ENCODE data around the gene DISP3.

Gene DISP3

GRCh38 chr1:11487196-11487751, 8.3 kb downstream of the DISP3 start:
- DNase-seq (ENCODE audit: low read depth) = no peak

GRCh38 chr1:11488201-11488770, 9.3 kb downstream of the DISP3 start:
- no peak for DNase-seq (ENCODE audit: low read depth)

DNA sequence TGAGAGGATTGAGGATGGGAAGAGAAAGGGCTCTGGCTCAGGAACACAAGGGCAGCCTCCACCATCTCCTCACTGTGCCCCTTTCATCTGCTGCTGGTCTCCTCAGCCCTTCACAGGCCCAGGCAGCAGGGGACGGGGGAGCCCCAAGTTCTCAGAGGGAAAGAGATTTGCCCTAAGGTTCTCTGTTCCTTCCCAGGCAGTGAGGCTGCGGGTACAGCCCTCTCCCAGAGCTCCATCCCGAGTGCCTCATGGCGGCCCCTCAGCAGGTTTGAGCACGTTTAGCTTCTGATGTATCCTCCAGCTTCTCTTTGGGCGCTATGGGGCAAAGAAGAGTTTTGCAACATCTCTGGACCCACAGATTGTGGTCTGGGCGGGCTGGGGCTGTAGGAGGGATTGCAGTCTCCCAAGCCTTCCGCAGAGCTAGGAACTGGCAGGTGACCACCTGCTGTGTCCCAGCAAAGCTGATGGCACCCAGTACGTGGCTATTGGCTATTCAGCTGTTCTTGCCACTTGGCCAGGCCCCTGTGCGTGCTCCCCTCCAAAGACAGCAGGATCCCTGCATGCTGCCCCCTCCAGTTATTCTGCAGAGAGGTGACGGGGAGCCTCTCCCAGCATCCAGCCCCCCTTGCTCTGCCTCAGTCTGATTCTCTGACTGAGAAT, 10.1 kb downstream of the DISP3 start:
- no peak for DNase-seq (ENCODE audit: low read depth)

DNA sequence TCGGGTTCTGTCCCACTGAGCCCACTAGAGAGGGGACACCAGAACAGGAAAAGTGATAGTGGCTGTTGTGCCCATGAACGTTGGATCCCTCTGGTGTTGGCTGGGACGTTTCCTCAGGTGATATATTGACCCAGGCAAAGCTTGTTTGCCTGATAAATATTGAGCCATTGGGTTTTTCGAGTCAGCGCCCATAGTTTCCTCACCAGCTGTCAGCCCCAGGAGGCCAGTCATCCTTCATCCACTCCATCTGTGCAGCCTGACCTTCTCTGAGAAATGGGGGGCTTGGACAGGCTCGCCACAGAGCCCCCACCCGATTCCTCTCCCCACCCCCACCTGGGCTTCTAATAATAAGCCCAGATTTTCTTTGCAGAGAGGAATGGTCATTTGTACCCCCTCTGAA, 13.3 kb downstream of the DISP3 start:
- DNase-seq (ENCODE audit: low read depth) = no peak

DNA sequence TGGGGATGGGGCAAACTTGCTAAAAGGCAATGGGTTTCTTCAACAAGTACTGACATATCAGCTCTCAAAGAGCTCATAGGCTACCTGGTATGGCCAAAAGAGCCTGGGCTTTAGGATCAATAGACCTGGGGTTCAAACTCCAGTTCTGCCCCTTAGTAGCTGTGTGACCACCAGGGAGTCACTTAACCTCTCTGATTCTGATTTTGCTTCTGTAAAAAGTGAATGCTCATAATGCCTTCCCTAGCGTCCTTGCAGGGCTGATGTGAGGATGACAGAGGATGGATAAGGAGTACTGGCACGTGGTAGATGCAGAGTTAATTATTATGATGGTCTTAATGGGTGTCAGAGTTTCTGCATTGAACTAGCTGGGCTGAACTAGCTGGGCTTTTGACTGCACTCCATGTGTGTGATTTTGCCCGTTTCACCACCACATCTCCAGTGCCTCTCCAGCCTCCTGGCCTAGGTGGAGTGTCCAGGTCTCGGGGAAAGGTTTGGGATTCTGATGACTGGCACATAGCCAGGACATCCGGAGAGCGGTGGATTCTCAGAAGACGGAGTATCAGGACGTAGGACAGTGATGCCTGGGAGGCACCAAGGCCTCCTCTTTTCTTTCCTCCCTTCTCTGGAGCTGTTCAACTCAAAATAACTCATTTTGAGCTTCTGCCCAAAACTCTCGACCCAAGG, 15.2 kb downstream of the DISP3 start:
- DNase-seq (ENCODE audit: low read depth) = no peak

DNA sequence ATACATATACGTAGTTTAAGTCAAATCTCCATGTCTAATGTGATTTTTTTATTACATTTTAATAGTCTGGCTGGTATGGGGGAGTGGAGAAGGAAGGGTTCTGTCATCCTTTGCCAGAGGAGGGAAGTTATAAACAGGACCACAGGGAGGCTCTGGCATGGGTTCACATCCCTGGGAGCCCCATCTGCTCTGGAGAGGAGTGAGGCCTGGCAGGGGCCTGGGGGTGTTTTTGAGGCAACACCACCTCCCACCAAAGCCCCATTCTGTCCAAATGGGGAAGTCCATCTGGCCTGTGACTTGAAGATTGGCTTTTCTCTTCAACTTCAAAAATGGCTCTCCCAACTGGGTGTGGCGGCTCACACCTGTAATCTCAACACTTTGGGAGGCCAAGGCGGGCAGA, 15.8 kb downstream of the DISP3 start:
- DNase-seq (ENCODE audit: low read depth) = no peak

DNA sequence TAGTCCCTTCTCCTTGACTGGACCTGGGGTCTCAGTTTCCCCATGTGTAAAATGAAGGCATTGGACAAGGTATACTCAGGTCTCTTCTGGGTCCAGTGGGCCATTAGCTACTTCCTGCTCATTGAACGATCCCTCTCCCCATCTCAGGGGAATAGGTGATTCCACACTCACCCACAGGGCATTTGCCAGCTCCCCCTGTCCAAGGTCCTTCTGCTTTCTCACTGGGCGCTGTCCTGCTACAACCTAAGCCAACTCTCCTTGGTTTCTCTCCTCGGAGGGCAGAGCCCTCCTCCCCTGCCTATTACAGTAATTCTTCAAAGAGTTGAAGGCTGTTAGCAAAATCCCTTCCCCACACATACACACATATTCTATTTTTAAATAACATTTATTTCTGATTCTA, 16.6 kb downstream of the DISP3 start:
- no peak for DNase-seq (ENCODE audit: low read depth)

GRCh38 chr1:11496551-11497080, 17.7 kb downstream of the DISP3 start:
- DNase-seq (ENCODE audit: low read depth) = no peak

- no peak for DNase-seq (ENCODE audit: low read depth)
Measured at GRCh38 chr1:11498956-11499594, 20.1 kb downstream of the DISP3 start.

DNA sequence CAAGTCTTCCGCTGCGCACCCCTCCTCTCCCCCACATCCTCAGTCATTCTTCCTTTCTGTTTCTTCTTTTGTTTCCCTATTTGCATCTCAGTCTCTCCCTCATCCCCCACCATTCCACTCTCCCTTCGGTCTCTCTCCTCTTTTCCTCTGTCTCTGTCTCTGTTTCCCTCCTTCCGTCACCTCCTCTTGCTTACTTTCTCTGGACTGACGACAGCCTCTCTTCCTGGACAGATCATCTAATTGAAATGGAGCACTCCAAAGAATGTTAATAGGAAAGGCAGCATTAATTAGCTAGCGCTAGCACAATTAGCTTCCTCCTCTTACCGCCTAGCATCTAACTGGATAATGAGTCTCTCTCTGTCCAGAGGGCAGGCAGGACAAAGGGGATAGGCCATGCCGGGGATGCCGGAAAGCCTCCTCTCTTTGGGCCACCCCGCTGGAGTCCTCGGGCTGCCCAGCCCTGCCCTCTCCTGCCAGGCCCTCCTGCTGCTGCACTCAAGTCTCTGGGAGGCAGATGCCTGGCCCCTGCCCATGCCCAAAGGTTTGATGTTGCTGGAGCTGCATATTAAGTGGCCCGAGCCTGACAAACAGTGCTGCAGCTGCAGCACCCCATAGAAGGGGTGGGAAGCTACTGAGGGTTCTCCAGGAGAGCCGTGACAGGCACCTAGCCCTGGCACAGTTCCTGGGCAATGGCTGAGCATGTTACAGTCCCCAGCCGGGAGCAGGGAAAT, 20.8 kb downstream of the DISP3 start:
- DNase-seq (ENCODE audit: low read depth) = no peak

DNA sequence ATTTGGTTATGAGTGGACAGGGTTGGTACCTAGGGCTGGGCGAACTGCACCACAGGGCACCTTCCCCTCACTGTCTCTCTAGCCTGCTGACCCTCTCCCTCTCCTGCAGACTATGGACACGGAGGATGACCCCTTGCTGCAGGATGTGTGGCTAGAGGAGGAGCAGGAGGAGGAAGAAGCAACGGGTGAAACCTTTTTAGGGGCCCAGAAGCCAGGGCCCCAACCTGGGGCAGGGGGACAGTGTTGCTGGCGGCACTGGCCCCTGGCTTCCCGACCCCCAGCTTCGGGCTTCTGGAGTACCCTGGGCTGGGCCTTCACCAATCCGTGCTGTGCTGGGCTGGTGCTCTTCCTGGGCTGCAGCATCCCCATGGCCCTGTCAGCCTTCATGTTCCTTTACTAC, 21.9 kb downstream of the DISP3 start:
- DNase-seq (ENCODE audit: low read depth) = no peak

- no peak for DNase-seq (ENCODE audit: low read depth)
Measured at GRCh38 chr1:11501491-11501897, 22.5 kb downstream of the DISP3 start.

- DNase-seq (ENCODE audit: low read depth) = no peak
Measured at GRCh38 chr1:11501906-11502485, 23.0 kb downstream of the DISP3 start.

GRCh38 chr1:11502516-11502915, 23.6 kb downstream of the DISP3 start:
- DNase-seq (ENCODE audit: low read depth) = no peak

GRCh38 chr1:11504599-11504998, 25.6 kb downstream of the DISP3 start:
- DNase-seq (ENCODE audit: low read depth) = no peak

- no peak for DNase-seq (ENCODE audit: low read depth)
Measured at GRCh38 chr1:11505591-11506538, 26.9 kb downstream of the DISP3 start.

GRCh38 chr1:11507309-11507708, 28.4 kb downstream of the DISP3 start:
- DNase-seq (ENCODE audit: low read depth) = no peak

DNA sequence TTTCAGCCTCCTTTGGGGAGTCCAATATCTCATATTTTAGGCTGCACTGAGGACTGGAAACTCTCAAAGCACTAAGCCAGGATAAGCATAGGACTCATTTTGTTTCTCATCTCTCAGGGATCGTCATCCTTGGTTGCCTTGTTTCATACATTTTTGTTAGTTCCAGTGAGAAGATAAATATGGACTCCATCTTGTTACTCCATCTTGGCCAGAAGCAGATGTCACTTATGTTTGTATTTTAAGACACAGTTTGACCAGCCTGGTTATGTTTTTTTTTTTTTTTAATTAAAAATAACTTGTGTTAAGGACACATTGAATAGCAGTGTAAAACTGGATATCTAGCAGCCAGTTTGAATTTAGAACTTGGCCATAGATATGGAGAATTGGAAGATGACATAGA, 34.7 kb downstream of the DISP3 start:
- no peak for DNase-seq (ENCODE audit: low read depth)

DNA sequence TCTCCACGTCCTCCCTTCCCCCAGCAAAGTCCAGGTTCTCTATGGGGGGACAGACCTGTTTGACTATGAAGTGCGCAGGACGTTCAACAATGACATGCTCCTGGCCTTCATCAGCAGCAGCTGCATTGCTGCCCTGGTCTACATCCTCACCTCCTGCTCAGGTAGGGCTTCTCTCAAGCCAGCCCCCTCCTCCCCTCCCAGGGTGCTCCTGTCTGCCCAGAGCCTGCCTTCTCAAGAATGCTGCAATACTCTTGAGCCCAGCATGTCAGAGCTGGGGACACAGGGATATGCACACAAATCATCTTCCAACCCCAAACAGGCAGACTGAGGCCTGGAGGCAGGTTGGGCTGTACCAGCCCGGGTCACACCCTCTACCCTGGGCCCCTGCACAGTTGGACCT, 35.4 kb downstream of the DISP3 start:
- no peak for DNase-seq (ENCODE audit: low read depth)
